Prostate gland (tissue), 2 donors: ENCODE measurements around the gene CDC14A. TPM values are rescaled to one million over a fixed set of nuclear protein-coding genes. Genes with fewer than 3 reads are reported as not detected.

Experiments
- DNase-seq: peaks from one replicate; pipeline ENCODE4 v3.0.0-alpha.2; 2019; ENCODE audit warnings: low spot score
- H3K27ac ChIP-seq, 2 donors: fragments of 200-600 bp; sonication (generic); 2 replicates each; pipeline ENCODE4 v1.5.1; 2017 to 2019
- H3K27me3 ChIP-seq: fragments of 200-600 bp; sonication (generic); replicated peaks from 2 replicates; pipeline ENCODE4 v1.5.1; 2019; ENCODE audit not compliant: insufficient read depth
- H3K36me3 ChIP-seq, 2 donors: fragments of 200-600 bp; sonication (generic); 1 replicate in 1 of 2; 2 replicates in 1 of 2; pipeline versions ENCODE4 v1.5.1 to v1.8.1; 2017 to 2019
- H3K4me1 ChIP-seq: fragments of 200-600 bp; sonication (generic); replicated peaks from 2 replicates; pipeline ENCODE4 v1.5.1; 2019
- H3K4me3 ChIP-seq, 2 donors: fragments of 200-600 bp; sonication (generic); 2 replicates each; pipeline ENCODE4 v1.5.1; 2017 to 2019
- H3K9me3 ChIP-seq: fragments of 200-600 bp; sonication (generic); 2 replicates; pipeline ENCODE4 v1.5.1; 2017
- CTCF ChIP-seq, 4 experiments: fragments of 200-600 bp in 2 of 4; fragments of 450-650 bp in 2 of 4; sonication (generic) in 2 of 4; IDR thresholded peaks; 1 replicate in 3 of 4; 2 replicates in 1 of 4; pipeline ENCODE4 v1.5.1; 2016 to 2019; ENCODE audit warnings: antibody characterized with exemption in 4 of 4, mild to moderate bottlenecking in 2 of 4, moderate library complexity in 2 of 4
- POLR2A ChIP-seq: fragments of 450-650 bp; IDR thresholded peaks from one replicate; pipeline ENCODE4 v1.6.1; 2016; ENCODE audit warnings: antibody characterized with exemption, mild to moderate bottlenecking
- POLR2AphosphoS5 ChIP-seq: sonication (generic); formaldehyde crosslinking; IDR thresholded peaks from one replicate; pipeline ENCODE4 v1.6.1; 2017; ENCODE audit warnings: antibody characterized with exemption
- WGBS: methylation state at CpG from one replicate; pipeline ENCODE4 v1.1.5; 2018; 5-methylcytosine and 5-hydroxymethylcytosine counted together
- intact Hi-C: fragments of 100-400 bp; cut with DNase I; formaldehyde crosslinking; loops from one replicate; pipeline ENCODE4 v1.14.2; 2022
- total RNA-seq, 2 donors: library from RNA; depleted of rRNA; stranded (reverse); fragments of >200 nt; gene quantifications; one replicate each; pipeline ENCODE4 v1.1.0, GENCODE V29; 2016

CDC14A gene
- total RNA-seq, 2 donors from 2014 or later: 25.7 to 39.2 TPM

DNA sequence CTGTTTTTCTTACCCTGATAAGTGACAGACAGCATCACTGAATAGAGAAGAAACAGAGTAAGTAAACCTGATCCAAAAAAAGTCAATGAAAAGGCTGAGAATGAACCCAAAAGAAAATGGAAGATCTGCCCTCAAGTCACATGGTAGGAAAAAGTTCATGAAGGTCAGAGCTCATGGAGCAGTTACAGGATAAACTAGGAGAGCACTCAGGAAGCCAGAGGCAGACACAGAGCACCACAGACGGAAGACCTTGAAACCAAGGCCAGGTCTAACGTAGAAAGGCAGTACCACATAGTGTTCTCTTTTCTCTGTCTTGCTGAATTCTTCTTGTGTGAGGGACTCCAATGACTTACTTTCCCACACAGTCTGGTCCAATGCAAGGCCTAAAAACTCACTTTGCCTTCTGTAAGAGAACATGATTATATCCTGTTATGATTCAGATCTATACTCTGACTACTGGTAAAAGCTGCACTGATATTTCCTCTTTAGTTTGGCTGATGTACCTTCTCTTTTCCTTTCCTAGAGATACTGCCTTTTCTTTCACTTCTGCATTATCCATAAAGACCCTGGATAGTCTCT lies 45.5 kb upstream of the CDC14A start:
- TF ChIP-seq POLR2AphosphoS5 (no peak), CTCF (IDR thresholded peaks at IDR 0.05) (no peak), POLR2A (no peak)
- H3K9me3 ChIP-seq: no peaks in the 10 kb centered on the region
- H3K4me3 ChIP-seq: no peak overlapping the region
- no peaks in the 10 kb centered on the region for H3K36me3 ChIP-seq
- no peak for DNase-seq
- intact Hi-C loops: no loop called here
- no peak overlapping the region for H3K27ac ChIP-seq
- 94% methylated on average over 2 of the region's 2 CpGs for WGBS
- no peaks in the 10 kb centered on the region for H3K4me1 ChIP-seq
- no peaks in the 10 kb centered on the region for H3K27me3 ChIP-seq

DNA sequence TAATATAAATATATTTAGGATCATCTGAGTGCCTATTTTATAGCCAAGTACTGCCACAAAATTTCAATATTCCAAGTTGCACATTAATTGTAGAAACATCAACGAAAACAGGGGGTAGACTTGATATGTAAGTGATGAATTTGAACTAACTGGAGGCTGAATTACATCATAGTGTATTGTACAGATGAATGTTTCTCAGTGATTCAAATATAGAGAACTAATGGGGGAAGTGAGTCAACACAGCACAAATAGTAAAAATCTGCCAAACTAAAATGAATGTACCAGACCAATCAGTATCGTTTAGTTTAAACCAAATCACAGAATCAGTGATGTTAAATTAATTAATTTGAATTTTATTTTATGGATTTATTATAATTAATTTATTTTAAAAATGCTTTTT lies 43.5 kb upstream of the CDC14A start:
- H3K27me3 ChIP-seq: no peaks in the 10 kb centered on the region
- H3K36me3 ChIP-seq: no peaks in the 10 kb centered on the region
- H3K4me3 ChIP-seq: no peak overlapping the region
- intact Hi-C loops: no loop called here
- no peak overlapping the region for H3K27ac ChIP-seq
- WGBS: 81% methylated on average over 2 of the region's 2 CpGs
- no peak for DNase-seq
- no peak for TF ChIP-seq CTCF (IDR thresholded peaks at IDR 0.05)
- TF ChIP-seq POLR2A: no peak
- TF ChIP-seq POLR2AphosphoS5: no peak
- no peaks in the 10 kb centered on the region for H3K9me3 ChIP-seq
- H3K4me1 ChIP-seq: no peaks in the 10 kb centered on the region

DNA sequence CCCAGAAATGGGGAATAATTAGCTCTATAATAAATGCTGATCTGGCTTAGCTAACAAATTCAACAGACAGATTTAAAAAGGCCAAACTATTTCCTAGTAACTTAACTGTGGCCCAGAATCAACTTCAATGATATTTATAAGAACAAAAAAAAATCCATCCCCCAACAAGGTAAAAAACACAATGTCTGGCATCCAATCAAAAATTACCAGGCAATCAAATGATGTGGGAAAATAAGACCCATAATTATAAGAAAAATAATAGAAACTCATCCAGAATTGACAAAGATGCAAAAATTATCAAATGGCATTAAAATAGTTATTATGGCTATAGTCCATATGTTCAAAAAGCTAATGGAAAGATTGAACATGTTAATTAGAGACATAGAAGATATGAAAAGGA lies 42.4 kb upstream of the CDC14A start:
- no peak overlapping the region for H3K27ac ChIP-seq
- no peaks in the 10 kb centered on the region for H3K36me3 ChIP-seq
- H3K27me3 ChIP-seq: no peaks in the 10 kb centered on the region
- no peaks in the 10 kb centered on the region for H3K4me1 ChIP-seq
- intact Hi-C loops: no loop called here
- no peaks in the 10 kb centered on the region for H3K9me3 ChIP-seq
- TF ChIP-seq POLR2AphosphoS5: no peak
- no peak overlapping the region for H3K4me3 ChIP-seq
- DNase-seq: no peak

GRCh38 chr1:100313382-100313781 lies 38.9 kb upstream of the CDC14A start:
- 31% methylated on average over 4 of the region's 4 CpGs for WGBS
- Histone ChIP-seq H3K9me3 (no peaks in the 10 kb centered on the region), H3K36me3 (no peaks in the 10 kb centered on the region), H3K27ac (no peak overlapping the region), H3K4me3 (no peak overlapping the region), H3K4me1 (no peaks in the 10 kb centered on the region), H3K27me3 (no peaks in the 10 kb centered on the region)
- TF ChIP-seq CTCF (IDR thresholded peaks at IDR 0.05): no peak
- no peak for TF ChIP-seq POLR2AphosphoS5
- TF ChIP-seq POLR2A: no peak
- intact Hi-C loops: no loop called here
- DNase-seq: no peak

DNA sequence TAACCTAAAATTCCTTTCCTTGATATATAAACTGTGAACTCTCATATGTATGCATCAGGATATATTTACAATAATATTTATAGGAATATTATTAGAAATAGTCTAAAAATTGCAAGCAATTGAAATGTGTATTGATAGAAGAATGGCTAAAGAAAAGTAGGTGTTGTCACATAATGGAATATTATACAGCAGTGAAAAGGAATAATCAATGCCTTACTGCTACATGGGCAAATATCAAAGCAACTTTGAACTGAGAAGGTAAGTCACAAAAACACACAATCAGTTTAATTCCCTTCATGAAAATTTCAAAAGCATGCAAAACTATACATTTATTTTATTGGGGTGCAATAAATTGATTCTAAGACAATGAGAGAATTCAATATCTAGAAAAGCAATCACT lies 35.7 kb upstream of the CDC14A start:
- no peak for TF ChIP-seq POLR2A
- no peak overlapping the region for H3K4me3 ChIP-seq
- no peaks in the 10 kb centered on the region for H3K36me3 ChIP-seq
- H3K4me1 ChIP-seq: no peaks in the 10 kb centered on the region
- H3K27ac ChIP-seq: no peak overlapping the region
- DNase-seq: no peak
- intact Hi-C loops: no loop called here
- H3K27me3 ChIP-seq: no peaks in the 10 kb centered on the region
- no peaks in the 10 kb centered on the region for H3K9me3 ChIP-seq

- Histone ChIP-seq H3K27me3 (no peaks in the 10 kb centered on the region), H3K4me1 (no peaks in the 10 kb centered on the region), H3K27ac (no peak overlapping the region), H3K4me3 (no peak overlapping the region), H3K36me3 (no peaks in the 10 kb centered on the region), H3K9me3 (no peaks in the 10 kb centered on the region)
- TF ChIP-seq CTCF (IDR thresholded peaks at IDR 0.05): no peak
- intact Hi-C loops: no loop called here
- WGBS: 90% methylated on average over 2 of the region's 2 CpGs
- DNase-seq: no peak
Observed at GRCh38 chr1:100320311-100321099, 31.8 kb upstream of the CDC14A start.
